ENCODE data around the gene DLGAP4.

GRCh38 chr20:36398515-36398914 is 92.4 kb downstream of the DLGAP4 start:
- TF ChIP-seq CTCF (IDR thresholded peaks at IDR 0.05) (no peak), POLR2AphosphoS5 (IDR thresholded peaks at IDR 0.05; ENCODE audit: insufficient read depth in 1 of 2, low read depth in 1 of 2) (no peak), POLR2A (IDR thresholded peaks at IDR 0.05) (no peak)
